HCEC 1CT (cell line): ENCODE results near the gene ARHGEF28.

Source experiments
- DNase-seq: peaks from one replicate; pipeline ENCODE4 v3.0.0-alpha.2; 2017

Gene ARHGEF28

GRCh38 chr5:73977146-73977545, 351.1 kb downstream of the ARHGEF28 start:
- DNase-seq = no peak

GRCh38 chr5:73979321-73979720, 353.3 kb downstream of the ARHGEF28 start:
- no peak for DNase-seq

- DNase-seq = no peak
These were observed 355.7 kb downstream of the ARHGEF28 start for GRCh38 chr5:73981704-73982103.

GRCh38 chr5:73983644-73984043, 357.6 kb downstream of the ARHGEF28 start:
- no peak for DNase-seq

- peak; percentile 6 for DNase-seq
These were observed 359.1 kb downstream of the ARHGEF28 start for GRCh38 chr5:73985145-73985544.

- DNase-seq = no peak
These were observed 360.7 kb downstream of the ARHGEF28 start for GRCh38 chr5:73986729-73987128.

- DNase-seq = peak; percentile 5
These were observed 361.9 kb downstream of the ARHGEF28 start for GRCh38 chr5:73987915-73988314.

GRCh38 chr5:73989956-73990355, 364.0 kb downstream of the ARHGEF28 start:
- DNase-seq = no peak
